Measurements from ENCODE around the gene MCM10.

DNA sequence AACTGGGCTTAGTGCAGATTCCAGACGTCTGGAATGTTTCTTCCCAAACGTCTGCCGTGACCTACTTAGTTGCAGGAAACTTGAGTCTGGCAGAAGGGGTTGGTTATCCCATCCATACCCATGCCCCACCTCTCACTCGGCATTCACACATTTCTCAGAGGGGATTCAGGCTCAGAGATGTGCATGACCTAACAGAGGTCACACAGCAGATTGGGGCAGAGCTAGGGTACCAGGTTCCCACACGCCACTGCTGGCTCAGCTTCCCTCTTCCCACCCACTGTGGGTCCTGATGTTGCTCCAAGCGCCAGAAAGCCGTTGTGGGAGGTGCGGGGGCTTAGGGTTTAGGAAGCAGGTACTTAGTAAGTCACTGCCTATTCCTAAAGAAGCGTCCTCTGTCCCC, 69.8 kb downstream of the MCM10 start:
- TF ChIP-seq SRF (IDR thresholded peaks at IDR 0.05; ENCODE audit: low read depth) (no peak), SP1 (IDR thresholded peaks at IDR 0.05; ENCODE audit: low read depth) (no peak), EZH2phosphoT487 (IDR thresholded peaks at IDR 0.05; ENCODE audit: borderline replicate concordance) (no peak), POLR2A (IDR thresholded peaks at IDR 0.05; ENCODE audit: borderline replicate concordance, extremely low read depth, insufficient read depth, insufficient read length) (no peak), ELF1 (IDR thresholded peaks at IDR 0.05; ENCODE audit: borderline replicate concordance, low read depth) (no peak), YY1 (IDR thresholded peaks at IDR 0.05; ENCODE audit: extremely low read depth, insufficient replicate concordance, low read depth, low read length) (no peak), EZH2 (IDR thresholded peaks at IDR 0.05) (no peak)
- TF ChIP-seq, protein P1, sequence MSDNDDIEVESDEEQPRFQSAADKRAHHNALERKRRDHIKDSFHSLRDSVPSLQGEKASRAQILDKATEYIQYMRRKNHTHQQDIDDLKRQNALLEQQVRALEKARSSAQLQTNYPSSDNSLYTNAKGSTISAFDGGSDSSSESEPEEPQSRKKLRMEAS (IDR thresholded peaks at IDR 0.05): no peak
- TF ChIP-seq, protein P2, sequence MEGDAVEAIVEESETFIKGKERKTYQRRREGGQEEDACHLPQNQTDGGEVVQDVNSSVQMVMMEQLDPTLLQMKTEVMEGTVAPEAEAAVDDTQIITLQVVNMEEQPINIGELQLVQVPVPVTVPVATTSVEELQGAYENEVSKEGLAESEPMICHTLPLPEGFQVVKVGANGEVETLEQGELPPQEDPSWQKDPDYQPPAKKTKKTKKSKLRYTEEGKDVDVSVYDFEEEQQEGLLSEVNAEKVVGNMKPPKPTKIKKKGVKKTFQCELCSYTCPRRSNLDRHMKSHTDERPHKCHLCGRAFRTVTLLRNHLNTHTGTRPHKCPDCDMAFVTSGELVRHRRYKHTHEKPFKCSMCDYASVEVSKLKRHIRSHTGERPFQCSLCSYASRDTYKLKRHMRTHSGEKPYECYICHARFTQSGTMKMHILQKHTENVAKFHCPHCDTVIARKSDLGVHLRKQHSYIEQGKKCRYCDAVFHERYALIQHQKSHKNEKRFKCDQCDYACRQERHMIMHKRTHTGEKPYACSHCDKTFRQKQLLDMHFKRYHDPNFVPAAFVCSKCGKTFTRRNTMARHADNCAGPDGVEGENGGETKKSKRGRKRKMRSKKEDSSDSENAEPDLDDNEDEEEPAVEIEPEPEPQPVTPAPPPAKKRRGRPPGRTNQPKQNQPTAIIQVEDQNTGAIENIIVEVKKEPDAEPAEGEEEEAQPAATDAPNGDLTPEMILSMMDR (IDR thresholded peaks at IDR 0.05 in 2 of 3, conservative IDR thresholded peaks at IDR 0.05 in 1 of 3; ENCODE audit: borderline replicate concordance in 1 of 3, insufficient read depth in 1 of 3, low read depth in 2 of 3, low read length in 2 of 3): no peak
- TF ChIP-seq, protein P3, sequence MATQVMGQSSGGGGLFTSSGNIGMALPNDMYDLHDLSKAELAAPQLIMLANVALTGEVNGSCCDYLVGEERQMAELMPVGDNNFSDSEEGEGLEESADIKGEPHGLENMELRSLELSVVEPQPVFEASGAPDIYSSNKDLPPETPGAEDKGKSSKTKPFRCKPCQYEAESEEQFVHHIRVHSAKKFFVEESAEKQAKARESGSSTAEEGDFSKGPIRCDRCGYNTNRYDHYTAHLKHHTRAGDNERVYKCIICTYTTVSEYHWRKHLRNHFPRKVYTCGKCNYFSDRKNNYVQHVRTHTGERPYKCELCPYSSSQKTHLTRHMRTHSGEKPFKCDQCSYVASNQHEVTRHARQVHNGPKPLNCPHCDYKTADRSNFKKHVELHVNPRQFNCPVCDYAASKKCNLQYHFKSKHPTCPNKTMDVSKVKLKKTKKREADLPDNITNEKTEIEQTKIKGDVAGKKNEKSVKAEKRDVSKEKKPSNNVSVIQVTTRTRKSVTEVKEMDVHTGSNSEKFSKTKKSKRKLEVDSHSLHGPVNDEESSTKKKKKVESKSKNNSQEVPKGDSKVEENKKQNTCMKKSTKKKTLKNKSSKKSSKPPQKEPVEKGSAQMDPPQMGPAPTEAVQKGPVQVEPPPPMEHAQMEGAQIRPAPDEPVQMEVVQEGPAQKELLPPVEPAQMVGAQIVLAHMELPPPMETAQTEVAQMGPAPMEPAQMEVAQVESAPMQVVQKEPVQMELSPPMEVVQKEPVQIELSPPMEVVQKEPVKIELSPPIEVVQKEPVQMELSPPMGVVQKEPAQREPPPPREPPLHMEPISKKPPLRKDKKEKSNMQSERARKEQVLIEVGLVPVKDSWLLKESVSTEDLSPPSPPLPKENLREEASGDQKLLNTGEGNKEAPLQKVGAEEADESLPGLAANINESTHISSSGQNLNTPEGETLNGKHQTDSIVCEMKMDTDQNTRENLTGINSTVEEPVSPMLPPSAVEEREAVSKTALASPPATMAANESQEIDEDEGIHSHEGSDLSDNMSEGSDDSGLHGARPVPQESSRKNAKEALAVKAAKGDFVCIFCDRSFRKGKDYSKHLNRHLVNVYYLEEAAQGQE (IDR thresholded peaks at IDR 0.05; ENCODE audit: low read depth): no peak

All from HCT116 (cell line).